Gastroesophageal sphincter (tissue), 3 donors: Measurements from ENCODE around the gene ISLR2.

Source experiments
- POLR2AphosphoS5 ChIP-seq: sonication (generic); formaldehyde crosslinking; IDR thresholded peaks from one replicate; pipeline ENCODE4 v1.6.1; 2017; ENCODE audit warnings: antibody characterized with exemption
- TF ChIP-seq, protein P1 (sequence below), 4 experiments: fragments of 200-600 bp in 2 of 4; fragments of 450-650 bp in 2 of 4; sonication (generic) in 1 of 4; IDR thresholded peaks; one replicate each; pipeline ENCODE4 v1.5.1; 2017 to 2019; ENCODE audit warnings: antibody characterized with exemption in 4 of 4, mild to moderate bottlenecking in 2 of 4, moderate library complexity in 2 of 4

DNA sequence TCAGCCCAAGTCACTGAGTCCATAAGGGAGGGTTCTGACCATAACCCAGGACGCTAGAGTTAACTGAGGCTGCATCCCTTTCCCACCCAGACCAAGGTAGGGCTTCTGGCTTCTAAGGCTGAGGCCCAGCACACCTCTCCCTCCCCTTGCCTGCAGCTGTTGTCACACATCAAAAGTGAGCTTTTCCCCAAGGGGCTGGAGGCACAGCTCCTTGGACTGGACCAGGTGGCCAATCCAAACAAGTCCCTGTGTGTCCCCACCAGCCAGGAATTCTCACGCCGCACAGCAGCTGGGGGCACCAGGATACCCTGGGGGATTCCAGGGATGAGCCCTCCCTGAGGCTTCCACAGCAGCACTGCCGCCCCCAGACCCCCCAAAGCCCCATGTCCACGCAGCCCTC lies 22.3 kb upstream of the ISLR2 start:
- TF ChIP-seq, protein P1, sequence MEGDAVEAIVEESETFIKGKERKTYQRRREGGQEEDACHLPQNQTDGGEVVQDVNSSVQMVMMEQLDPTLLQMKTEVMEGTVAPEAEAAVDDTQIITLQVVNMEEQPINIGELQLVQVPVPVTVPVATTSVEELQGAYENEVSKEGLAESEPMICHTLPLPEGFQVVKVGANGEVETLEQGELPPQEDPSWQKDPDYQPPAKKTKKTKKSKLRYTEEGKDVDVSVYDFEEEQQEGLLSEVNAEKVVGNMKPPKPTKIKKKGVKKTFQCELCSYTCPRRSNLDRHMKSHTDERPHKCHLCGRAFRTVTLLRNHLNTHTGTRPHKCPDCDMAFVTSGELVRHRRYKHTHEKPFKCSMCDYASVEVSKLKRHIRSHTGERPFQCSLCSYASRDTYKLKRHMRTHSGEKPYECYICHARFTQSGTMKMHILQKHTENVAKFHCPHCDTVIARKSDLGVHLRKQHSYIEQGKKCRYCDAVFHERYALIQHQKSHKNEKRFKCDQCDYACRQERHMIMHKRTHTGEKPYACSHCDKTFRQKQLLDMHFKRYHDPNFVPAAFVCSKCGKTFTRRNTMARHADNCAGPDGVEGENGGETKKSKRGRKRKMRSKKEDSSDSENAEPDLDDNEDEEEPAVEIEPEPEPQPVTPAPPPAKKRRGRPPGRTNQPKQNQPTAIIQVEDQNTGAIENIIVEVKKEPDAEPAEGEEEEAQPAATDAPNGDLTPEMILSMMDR (IDR thresholded peaks at IDR 0.05), result no peak
- no peak for TF ChIP-seq POLR2AphosphoS5
